Peyer's patch (tissue), 4 donors: Measurements from ENCODE around the gene SIRT5.

ENCODE experiments used
- POLR2A ChIP-seq, 2 donors: fragments of 450-650 bp; IDR thresholded peaks; one replicate each; pipeline ENCODE4 v1.5.1; 2017; ENCODE audit warnings: antibody characterized with exemption in 2 of 2, mild to moderate bottlenecking in 2 of 2, moderate library complexity in 2 of 2
- TF ChIP-seq, protein P1 (sequence below), 6 experiments: fragments of 450-650 bp in 4 of 6; fragments of 200-600 bp in 2 of 6; sonication (generic) in 1 of 6; IDR thresholded peaks; one replicate each; pipeline ENCODE4 v1.5.1; 2017 to 2019; ENCODE audit warnings: antibody characterized with exemption in 6 of 6, mild to moderate bottlenecking in 3 of 6, moderate library complexity in 1 of 6

DNA sequence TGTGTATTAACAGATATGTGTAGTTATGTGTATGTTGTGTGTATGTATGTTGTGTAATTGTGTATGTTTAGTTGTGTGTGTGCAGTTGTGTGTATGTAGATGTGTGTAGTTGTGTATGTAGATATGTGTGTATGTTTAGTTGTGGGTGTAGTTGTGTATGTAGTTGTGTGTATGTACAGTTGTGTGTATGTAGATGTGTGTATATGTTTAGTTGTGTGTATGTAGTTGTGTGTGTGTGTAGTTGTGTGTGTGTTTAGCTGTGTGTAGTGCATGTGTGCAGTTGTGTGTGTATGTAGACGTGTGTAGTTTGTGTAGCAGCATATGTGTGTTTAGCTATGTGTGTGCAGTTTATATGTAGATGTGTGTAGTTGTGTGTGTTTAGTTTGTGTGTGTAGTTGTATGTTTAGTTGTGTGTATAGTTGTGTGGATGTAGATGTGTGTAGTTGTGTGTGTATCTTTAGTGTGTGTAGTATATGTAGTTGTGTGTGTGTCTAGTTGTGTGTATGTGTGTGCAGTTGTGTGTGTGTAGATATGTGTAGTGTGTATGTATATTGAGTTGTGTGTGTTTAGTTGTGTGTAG is 16.3 kb downstream of the SIRT5 start:
- TF ChIP-seq, protein P1, sequence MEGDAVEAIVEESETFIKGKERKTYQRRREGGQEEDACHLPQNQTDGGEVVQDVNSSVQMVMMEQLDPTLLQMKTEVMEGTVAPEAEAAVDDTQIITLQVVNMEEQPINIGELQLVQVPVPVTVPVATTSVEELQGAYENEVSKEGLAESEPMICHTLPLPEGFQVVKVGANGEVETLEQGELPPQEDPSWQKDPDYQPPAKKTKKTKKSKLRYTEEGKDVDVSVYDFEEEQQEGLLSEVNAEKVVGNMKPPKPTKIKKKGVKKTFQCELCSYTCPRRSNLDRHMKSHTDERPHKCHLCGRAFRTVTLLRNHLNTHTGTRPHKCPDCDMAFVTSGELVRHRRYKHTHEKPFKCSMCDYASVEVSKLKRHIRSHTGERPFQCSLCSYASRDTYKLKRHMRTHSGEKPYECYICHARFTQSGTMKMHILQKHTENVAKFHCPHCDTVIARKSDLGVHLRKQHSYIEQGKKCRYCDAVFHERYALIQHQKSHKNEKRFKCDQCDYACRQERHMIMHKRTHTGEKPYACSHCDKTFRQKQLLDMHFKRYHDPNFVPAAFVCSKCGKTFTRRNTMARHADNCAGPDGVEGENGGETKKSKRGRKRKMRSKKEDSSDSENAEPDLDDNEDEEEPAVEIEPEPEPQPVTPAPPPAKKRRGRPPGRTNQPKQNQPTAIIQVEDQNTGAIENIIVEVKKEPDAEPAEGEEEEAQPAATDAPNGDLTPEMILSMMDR (IDR thresholded peaks at IDR 0.05), result no peak
- no peak for TF ChIP-seq POLR2A (IDR thresholded peaks at IDR 0.05)
